ENCODE data around the gene ALK.

ALK gene

GRCh38 chr2:29360016-29360784 lies 561.2 kb downstream of the ALK start:
- H3K9me3 ChIP-seq (ENCODE audit: control insufficient read depth, insufficient read depth, low read depth, low read length): no peaks in the 10 kb centered on the region
- POLR2A ChIA-PET: no interaction called here
- no peaks in the 10 kb centered on the region for H3K36me3 ChIP-seq (ENCODE audit: control insufficient read depth in 2 of 2, insufficient read depth in 1 of 2, low read length in 2 of 2)
- no peak for TF ChIP-seq IKZF3 (tag by site-specific recombination; IDR thresholded peaks at IDR 0.05)
- no peak for TF ChIP-seq ZNF639 (tag by site-specific recombination; IDR thresholded peaks at IDR 0.05)
- TF ChIP-seq SALL2 (tag by site-specific recombination; IDR thresholded peaks at IDR 0.05; ENCODE audit: borderline replicate concordance): no peak
- TF ChIP-seq TCF7L2 (IDR thresholded peaks at IDR 0.05; ENCODE audit: borderline replicate concordance, low read depth, low read length): no peak
- no peak for TF ChIP-seq ZNF596 (tag by site-specific recombination; IDR thresholded peaks at IDR 0.05)
- no peak for TF ChIP-seq BCL11A (tag by site-specific recombination; IDR thresholded peaks at IDR 0.05; ENCODE audit: low read depth)
- TF ChIP-seq ZNF239 (tag by site-specific recombination; IDR thresholded peaks at IDR 0.05): no peak
- TF ChIP-seq ZBTB8A (tag by site-specific recombination; IDR thresholded peaks at IDR 0.05): no peak
- no peak for TF ChIP-seq ZSCAN30 (tag by site-specific recombination; IDR thresholded peaks at IDR 0.05)
- no peak for TF ChIP-seq ZNF366 (tag by site-specific recombination; conservative IDR thresholded peaks at IDR 0.05)
- TF ChIP-seq, protein P1, sequence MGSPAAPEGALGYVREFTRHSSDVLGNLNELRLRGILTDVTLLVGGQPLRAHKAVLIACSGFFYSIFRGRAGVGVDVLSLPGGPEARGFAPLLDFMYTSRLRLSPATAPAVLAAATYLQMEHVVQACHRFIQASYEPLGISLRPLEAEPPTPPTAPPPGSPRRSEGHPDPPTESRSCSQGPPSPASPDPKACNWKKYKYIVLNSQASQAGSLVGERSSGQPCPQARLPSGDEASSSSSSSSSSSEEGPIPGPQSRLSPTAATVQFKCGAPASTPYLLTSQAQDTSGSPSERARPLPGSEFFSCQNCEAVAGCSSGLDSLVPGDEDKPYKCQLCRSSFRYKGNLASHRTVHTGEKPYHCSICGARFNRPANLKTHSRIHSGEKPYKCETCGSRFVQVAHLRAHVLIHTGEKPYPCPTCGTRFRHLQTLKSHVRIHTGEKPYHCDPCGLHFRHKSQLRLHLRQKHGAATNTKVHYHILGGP (tag by site-specific recombination; IDR thresholded peaks at IDR 0.05): no peak
- TF ChIP-seq ZNF555 (tag by site-specific recombination; conservative IDR thresholded peaks at IDR 0.05): no peak
- no peak for TF ChIP-seq GLIS2 (tag by site-specific recombination; IDR thresholded peaks at IDR 0.05)
- no peak overlapping the region for H3K27ac ChIP-seq (ENCODE audit: extremely low read depth, low read depth, low read length)
- H3K4me1 ChIP-seq (ENCODE audit: control insufficient read depth, insufficient read depth, low read length): no peaks in the 10 kb centered on the region
- no peak overlapping the region for H3K4me3 ChIP-seq (ENCODE audit: low read depth, low read length)
- CTCF ChIA-PET: no interaction called here

DNA sequence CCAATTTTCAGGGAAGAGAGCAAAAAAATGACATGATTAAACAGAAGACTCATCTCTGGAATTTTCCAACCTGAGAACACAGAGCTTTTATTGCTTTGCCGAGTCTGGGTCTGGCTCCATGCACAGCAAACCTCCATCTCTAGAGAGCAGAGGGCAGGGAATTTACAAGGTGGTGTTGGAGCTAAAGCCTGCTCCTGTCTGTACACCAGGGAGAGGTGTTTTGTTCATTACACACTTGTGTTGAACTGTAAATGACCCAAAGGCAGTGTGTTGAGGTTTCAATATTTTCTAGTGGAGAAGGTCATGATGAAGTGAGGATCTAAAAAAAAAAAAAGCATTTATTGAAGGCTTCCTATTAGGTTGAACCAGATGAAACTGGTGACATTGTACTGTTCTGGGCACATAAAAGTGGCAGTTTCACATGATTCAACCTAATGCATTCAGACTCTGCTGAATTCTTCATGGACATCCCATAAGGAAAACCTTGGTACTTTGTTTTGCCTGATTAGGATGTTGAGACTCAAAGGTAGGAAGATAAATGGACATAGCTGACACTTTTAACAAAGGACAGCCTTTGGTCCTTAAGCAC lies 567.9 kb downstream of the ALK start:
- CTCF ChIA-PET: interaction anchor here (0.7 kb wide), 1 partner anchor 685 kb away, joined by 3 read pairs; no protein-coding TSS in a partner anchor
- no peaks in the 10 kb centered on the region for H3K36me3 ChIP-seq (ENCODE audit: control insufficient read depth in 2 of 2, insufficient read depth in 1 of 2, low read length in 2 of 2)
- no peak for TF ChIP-seq ZNF785 (tag by site-specific recombination; IDR thresholded peaks at IDR 0.05)
- no peak for TF ChIP-seq SETDB1 (IDR thresholded peaks at IDR 0.05; ENCODE audit: insufficient read length, low read length)
- no peak for TF ChIP-seq GLIS2 (tag by site-specific recombination; IDR thresholded peaks at IDR 0.05)
- TF ChIP-seq ZNF521 (tag by site-specific recombination; IDR thresholded peaks at IDR 0.05): no peak
- TF ChIP-seq GFI1B (tag by site-specific recombination; IDR thresholded peaks at IDR 0.05): no peak
- no peak for TF ChIP-seq ELK4 (IDR thresholded peaks at IDR 0.05; ENCODE audit: borderline replicate concordance, low read depth, low read length)
- no peak for TF ChIP-seq ZSCAN16 (tag by site-specific recombination; IDR thresholded peaks at IDR 0.05)
- no peak for TF ChIP-seq ZNF362 (tag by site-specific recombination; IDR thresholded peaks at IDR 0.05)
- no peak for TF ChIP-seq ZNF19 (tag by site-specific recombination; IDR thresholded peaks at IDR 0.05; ENCODE audit: low read depth)
- no peak for TF ChIP-seq ZNF394 (tag by site-specific recombination; IDR thresholded peaks at IDR 0.05; ENCODE audit: borderline replicate concordance)
- no peak for TF ChIP-seq ZNF654 (tag by site-specific recombination; IDR thresholded peaks at IDR 0.05; ENCODE audit: low read depth)
- TF ChIP-seq ZNF639 (tag by site-specific recombination; IDR thresholded peaks at IDR 0.05): no peak
- TF ChIP-seq ZNF707 (tag by site-specific recombination; IDR thresholded peaks at IDR 0.05): no peak
- TF ChIP-seq, protein P2, sequence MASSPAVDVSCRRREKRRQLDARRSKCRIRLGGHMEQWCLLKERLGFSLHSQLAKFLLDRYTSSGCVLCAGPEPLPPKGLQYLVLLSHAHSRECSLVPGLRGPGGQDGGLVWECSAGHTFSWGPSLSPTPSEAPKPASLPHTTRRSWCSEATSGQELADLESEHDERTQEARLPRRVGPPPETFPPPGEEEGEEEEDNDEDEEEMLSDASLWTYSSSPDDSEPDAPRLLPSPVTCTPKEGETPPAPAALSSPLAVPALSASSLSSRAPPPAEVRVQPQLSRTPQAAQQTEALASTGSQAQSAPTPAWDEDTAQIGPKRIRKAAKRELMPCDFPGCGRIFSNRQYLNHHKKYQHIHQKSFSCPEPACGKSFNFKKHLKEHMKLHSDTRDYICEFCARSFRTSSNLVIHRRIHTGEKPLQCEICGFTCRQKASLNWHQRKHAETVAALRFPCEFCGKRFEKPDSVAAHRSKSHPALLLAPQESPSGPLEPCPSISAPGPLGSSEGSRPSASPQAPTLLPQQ (tag by site-specific recombination; IDR thresholded peaks at IDR 0.05): no peak
- TF ChIP-seq ZBTB7A (tag by site-specific recombination; IDR thresholded peaks at IDR 0.05; ENCODE audit: low read depth): no peak
- TF ChIP-seq ZNF670 (tag by site-specific recombination; IDR thresholded peaks at IDR 0.05; ENCODE audit: low read depth): no peak

More for the DNA sequence above, 567.9 kb downstream of the ALK start:
- POLR2A ChIA-PET: no interaction called here
- Histone ChIP-seq H3K4me3 (ENCODE audit: low read depth, low read length) (no peak overlapping the region), H3K27ac (ENCODE audit: extremely low read depth, low read depth, low read length) (no peak overlapping the region), H3K4me1 (ENCODE audit: control insufficient read depth, insufficient read depth, low read length) (no peaks in the 10 kb centered on the region), H3K9me3 (ENCODE audit: control insufficient read depth, insufficient read depth, low read depth, low read length) (no peaks in the 10 kb centered on the region)

All from HEK293 (cell line).